COLO668 (cell line): ENCODE measurements around the gene STYK1.

ENCODE experiments used
- DNase-seq: peaks from one replicate; lab custom pipeline; 2025; ENCODE audit not compliant: unreplicated experiment; lab: John Stamatoyannopoulos, UW

STYK1 gene, protein sequence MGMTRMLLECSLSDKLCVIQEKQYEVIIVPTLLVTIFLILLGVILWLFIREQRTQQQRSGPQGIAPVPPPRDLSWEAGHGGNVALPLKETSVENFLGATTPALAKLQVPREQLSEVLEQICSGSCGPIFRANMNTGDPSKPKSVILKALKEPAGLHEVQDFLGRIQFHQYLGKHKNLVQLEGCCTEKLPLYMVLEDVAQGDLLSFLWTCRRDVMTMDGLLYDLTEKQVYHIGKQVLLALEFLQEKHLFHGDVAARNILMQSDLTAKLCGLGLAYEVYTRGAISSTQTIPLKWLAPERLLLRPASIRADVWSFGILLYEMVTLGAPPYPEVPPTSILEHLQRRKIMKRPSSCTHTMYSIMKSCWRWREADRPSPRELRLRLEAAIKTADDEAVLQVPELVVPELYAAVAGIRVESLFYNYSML

DNA sequence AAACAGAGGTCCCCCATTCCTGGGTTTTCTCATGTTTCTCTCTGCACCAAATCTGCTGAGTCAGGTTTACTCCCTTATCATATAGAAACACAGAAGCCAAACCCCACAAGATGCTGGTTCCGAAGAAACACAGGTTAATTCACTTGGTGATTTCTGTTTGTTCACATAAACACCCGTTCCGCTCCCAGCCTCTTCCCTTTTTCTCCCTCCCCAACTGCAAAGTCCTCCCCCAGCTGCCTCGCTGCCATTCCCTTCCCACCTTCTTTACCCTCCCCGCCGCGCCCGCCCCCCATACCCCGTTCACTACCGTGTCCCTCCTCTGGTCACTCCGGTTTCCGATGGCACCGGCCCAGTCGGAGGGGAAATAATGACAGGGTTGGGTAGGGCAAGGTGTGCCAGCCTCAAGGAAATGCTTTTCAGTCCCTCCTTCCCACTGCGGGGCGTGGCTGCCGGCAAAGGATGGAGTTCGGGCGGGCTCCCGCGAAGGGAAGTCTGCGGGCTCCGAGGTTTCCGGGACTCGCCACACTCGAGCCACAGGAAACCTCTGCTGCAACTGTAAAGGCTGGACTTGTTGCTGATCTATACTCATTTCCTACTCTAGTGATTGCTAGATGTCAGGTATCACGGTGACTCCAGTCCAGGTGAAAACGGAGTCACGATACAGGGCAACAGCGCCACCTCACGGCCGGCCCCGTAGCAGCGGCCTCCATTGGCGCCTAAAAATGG is at the start of gene STYK1:
Gene STYK1 (minus strand): TSS at position 394 of the 726 bp plus-strand sequence. CDS start 39,434 bp downstream, outside the sequence.
- DNase-seq = peak; percentile 86

DNA sequence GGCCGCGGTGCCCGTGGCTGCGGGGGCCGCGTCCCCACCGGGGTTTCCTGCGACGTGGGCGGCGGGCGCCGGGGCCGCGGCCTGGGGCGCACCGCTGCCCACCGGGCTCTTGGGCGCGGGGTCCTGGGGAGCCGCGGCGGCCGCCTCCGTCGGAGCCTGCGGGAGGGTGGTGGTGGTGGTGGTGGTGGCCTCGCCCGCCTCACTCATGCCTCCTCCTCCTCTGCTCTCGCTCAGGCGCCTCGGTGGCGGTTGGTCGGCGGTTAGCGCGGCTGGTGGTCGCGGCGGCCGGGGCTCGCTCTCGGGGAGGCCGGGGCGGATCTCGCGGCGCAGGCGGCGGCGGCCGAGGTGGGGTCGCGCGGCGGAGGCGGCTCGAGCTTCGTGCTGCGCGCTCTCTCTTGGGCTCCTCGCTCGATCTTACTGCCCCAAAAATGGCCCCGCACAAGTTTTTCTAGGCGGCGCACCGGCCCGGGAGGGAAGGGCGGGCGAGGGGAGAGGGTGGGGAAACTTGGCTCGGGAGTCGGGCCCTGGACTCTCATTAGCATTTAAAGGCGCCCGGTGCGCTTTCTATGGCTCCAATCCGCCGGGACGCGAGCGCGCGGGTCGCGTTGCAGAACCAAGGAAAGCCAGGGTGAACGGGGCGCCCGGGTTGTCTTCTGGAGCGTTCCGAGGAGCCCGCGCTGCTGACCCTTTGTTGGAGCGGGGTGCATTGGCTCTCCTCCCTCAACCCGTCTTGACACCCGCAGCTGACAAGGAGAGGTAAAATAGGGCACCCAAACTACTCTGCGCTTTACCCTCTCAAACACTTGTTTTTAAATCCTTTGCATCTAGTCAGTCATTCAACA is 49.3 kb upstream of the STYK1 start, which contains the start of gene YBX3:
Gene YBX3 (minus strand): TSS at position 419 of the 842 bp plus-strand sequence. CDS start 212 bp downstream, at position 207.
- DNase-seq = peak; percentile 51

GRCh38 chr12:10722502-10722904 is 48.7 kb upstream of the STYK1 start:
- peak; percentile 40 for DNase-seq

- DNase-seq = peak; percentile 59
Observed at GRCh38 chr12:10721651-10722501, 48.0 kb upstream of the STYK1 start.

GRCh38 chr12:10720974-10721650 is 47.3 kb upstream of the STYK1 start:
- DNase-seq = no peak

DNA sequence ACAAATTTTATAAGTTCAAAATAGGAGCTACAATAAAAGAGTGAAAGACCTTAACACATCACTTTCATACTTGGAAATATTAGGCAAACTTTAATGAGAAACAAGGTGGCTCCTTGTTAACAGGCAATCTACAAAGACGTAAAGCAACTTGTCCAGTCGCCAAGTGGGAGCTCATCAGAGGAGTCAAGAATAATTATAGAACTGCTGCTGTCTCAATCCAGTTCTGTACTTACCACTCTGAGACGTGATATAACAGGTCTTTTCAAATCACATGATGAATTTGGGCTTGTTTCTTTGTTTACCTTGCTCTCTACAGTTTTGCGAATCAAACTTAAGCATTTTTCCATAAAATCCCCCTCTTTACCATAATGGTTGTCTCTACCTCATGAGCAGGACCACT is 45.6 kb upstream of the STYK1 start:
- DNase-seq = no peak

- no peak for DNase-seq
Observed at GRCh38 chr12:10718279-10718821, 44.5 kb upstream of the STYK1 start.

DNA sequence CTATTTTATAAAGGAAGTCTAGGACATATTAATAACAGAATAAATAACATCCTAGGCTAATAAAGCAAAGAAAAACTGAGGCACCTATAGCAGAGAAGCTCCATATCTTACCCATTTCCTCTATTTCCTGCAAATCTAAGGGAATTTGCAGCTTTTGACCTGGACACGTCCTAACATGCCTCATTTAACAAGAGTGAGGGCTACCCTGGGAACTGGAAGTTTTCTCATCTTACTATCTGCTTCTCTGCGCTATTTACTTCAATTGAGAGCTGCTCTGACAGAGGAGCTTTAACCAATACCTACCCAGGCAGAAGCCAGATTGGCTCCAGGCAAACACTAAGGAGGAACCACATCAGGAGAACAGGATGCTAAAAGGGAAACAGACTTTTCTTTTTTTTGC is 43.6 kb upstream of the STYK1 start:
- DNase-seq = no peak

GRCh38 chr12:10716704-10717315 is 43.0 kb upstream of the STYK1 start:
- peak; percentile 37 for DNase-seq

GRCh38 chr12:10716277-10716676 is 42.4 kb upstream of the STYK1 start:
- no peak for DNase-seq

DNA sequence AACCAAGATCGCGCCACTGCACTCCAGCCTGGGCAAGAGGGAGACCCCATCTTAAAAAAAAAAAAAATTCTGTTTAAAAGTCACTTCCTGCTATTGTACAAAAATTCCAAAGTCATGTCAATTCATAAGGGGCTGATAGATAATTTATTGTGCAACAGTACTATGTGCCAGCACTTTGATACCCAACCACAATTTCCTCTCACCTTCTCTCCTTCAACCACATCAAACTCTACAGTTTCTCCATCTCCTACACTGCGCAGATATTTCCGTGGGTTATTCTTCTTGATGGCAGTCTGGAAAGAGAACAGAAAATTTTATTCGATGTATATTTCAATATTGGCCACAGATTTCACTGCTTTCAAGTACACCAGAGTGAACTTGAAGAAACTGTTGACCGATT is 41.6 kb upstream of the STYK1 start:
- DNase-seq = no peak

DNA sequence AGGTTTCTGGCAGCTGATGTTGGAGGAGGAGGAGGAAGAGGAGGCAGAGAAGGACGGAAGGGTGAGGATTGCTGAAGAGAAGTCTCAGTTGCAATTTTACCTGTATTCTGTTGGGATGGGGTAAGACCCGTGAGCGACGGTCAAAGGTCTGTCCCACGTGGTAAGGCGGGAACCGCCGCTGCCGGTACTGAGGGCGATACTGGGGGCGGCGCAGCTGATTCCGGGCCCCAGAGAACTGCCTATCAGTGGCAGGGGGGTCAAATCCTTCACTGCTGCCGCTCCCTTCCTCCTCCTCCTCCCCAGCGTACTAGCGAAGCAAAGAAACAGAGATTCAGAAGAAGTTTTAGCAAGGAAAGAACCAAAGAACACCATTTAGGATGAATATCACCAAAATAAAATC is 36.0 kb upstream of the STYK1 start:
- no peak for DNase-seq

DNA sequence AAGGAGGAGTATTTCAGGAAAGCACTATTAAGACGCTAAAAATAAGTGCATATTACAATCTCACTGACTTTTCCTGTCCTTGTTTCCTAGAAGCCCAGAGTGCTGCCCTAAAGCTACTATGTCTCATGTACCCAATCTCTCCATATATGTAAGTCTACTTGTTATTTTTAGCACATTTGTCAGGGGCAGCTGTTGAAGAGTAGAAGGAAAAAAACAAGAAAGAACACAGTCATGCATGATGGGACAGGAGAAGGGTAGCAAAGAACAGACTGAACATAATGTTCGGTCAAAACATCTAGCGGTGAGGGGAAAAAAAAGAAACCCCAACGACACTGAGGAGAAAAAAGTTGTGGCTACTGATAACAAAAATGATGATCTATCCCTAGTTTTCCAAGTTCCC is 35.0 kb upstream of the STYK1 start:
- DNase-seq = no peak

DNA sequence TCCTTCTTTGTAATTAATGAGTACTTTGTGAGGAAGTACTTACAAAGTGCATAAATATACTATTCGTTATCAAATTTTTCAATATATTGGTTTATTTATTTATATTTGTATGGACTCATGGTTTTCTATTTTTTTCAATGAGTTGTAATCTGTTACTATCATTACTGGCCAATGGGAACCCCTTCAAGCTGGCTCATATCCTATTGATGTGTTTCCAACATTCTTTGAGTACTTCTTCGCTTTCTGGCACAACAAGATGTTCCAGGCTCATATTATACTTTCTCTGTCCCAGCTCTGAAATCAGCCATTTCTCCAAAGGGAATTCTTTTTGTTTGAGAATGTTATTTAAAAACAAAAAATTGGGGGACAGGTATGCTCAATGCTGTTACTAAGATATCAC is 31.8 kb upstream of the STYK1 start:
- DNase-seq = no peak

GRCh38 chr12:10701843-10702242 is 28.0 kb upstream of the STYK1 start:
- DNase-seq = no peak

DNA sequence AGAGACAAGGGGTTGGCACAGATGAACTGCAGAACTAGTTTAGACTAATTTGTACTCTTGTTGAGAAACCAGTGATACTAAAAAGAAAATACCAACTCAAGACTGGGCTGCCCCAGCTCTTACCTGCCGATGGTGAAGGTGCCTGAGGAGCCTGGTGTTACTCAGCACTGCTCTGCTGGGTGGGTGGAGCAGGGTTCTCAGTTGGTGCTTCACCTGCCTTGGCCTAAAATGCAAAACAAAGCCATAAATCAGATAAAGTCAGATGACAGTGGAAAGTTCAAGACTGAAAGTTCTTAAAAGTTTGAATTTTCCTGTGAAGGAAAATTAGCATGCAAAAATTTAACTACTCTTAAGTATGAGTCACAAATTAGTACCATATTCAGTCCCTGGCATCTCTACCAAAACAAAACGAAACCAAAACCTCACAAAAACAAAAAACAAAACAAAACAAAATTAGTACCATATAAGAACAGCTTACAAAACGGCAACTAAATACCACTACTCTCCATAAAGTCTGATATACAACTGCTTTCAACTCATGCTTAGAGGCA is 27.4 kb upstream of the STYK1 start:
- DNase-seq = no peak

DNA sequence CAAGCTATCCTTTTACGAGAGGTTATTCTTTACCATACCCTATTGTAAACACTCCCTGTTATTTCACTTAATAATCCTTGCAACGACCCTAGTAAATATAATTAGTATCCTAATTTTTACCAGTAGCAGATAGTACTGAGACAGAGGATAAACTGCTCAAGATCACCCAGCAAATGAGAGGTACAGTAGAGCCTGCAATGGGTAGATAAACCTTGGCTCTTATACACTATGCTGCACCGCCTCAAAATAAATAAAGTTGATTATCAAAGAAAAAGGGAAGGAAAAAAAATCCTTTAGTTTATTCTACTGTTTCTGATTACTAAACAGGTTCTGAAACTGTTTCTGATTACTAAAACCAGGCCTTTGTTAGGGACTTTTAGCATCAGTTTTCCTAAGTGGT is 26.7 kb upstream of the STYK1 start:
- no peak for DNase-seq

DNA sequence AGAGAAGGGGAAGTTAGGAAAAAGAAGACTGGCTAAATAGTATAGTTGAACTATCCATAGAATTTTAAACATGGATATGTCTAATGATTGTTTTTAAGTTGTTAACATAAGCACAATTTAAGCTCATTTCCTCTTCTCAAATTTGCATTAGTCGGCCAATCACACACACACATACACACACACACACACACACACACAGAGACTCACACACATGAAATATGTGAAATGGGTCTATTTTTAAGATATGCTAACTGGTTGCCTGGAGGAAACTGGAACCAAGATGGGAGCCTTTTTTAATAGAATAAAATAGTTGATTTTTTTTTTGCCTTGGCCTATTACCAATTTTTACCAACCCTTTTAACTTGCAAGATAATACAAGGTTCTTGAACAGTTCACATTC is 24.0 kb upstream of the STYK1 start:
- DNase-seq = no peak

DNA sequence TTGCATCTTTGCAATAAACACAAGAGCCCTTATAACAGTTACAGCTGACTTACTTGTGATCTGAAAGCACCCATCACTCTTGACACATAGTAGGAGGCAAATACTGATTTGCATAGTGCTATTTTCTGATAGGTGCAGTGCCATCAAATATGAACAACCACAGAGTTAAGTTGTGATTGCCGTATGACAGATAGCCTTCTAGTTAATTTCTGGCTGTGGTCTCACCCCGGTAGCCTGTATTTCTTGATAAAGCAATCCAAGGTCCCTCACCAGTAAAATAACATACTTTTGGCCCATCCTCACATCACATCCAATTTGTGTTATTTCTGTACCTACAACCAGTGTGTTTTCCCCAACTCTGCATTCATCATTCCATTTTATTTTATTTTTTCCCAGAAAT is 23.3 kb upstream of the STYK1 start:
- DNase-seq = no peak
